Neural progenitor cell (in vitro differentiated cells): ENCODE data around the gene TNFSF13B. TPM values are rescaled to one million over a fixed set of nuclear protein-coding genes. Genes with fewer than 3 reads are reported as not detected.

Experiments used
- DNase-seq: peaks from one replicate; pipeline ENCODE4 v3.0.0-alpha.2; 2016; ENCODE audit warnings: low spot score
- H2AFZ ChIP-seq: fragments of 200-600 bp; sonication (generic); replicated peaks from 2 replicates; pipeline ENCODE4 v1.6.1; 2016; ENCODE audit warnings: antibody characterized with exemption
- H3F3A ChIP-seq: fragments of 200-600 bp; sonication (generic); 2 replicates; pipeline ENCODE4 v1.6.1; 2016; ENCODE audit warnings: antibody characterized with exemption, low read depth
- H3K27ac ChIP-seq: fragments of 200-600 bp; sonication (generic); 2 replicates; pipeline ENCODE4 v1.5.1; 2016; ENCODE audit warnings: mild to moderate bottlenecking
- H3K27me3 ChIP-seq: fragments of 200-600 bp; sonication (generic); 2 replicates; pipeline ENCODE4 v1.6.1; 2016; ENCODE audit warnings: mild to moderate bottlenecking, moderate library complexity
- H3K36me3 ChIP-seq: fragments of 200-600 bp; sonication (generic); 2 replicates; pipeline ENCODE4 v1.5.1; 2016
- H3K4me1 ChIP-seq: fragments of 200-600 bp; sonication (generic); 2 replicates; pipeline ENCODE4 v1.6.1; 2016; ENCODE audit warnings: mixed run types
- H3K4me2 ChIP-seq: fragments of 200-600 bp; sonication (generic); 2 replicates; pipeline ENCODE4 v1.6.1; 2016
- H3K4me3 ChIP-seq: fragments of 200-600 bp; sonication (generic); 2 replicates; pipeline ENCODE4 v1.5.1; 2016
- H3K79me2 ChIP-seq: fragments of 200-600 bp; sonication (generic); 2 replicates; pipeline ENCODE4 v1.6.1; 2016; ENCODE audit warnings: low read depth
- H3K9ac ChIP-seq: fragments of 200-600 bp; sonication (generic); 2 replicates; pipeline ENCODE4 v1.6.1; 2016
- H3K9me3 ChIP-seq: fragments of 200-600 bp; sonication (generic); 2 replicates; pipeline ENCODE4 v1.5.1; 2016; ENCODE audit warnings: low read depth
- H4K20me1 ChIP-seq: fragments of 200-600 bp; sonication (generic); 2 replicates; pipeline ENCODE4 v1.6.1; 2016; ENCODE audit warnings: low read depth
- H3K27ac Mint-ChIP-seq: 3 replicates; pipeline ENCODE4 v1.8.0; 2021; ENCODE audit warnings: mixed read lengths
- H3K27me3 Mint-ChIP-seq: 2 replicates; pipeline ENCODE4 v1.8.0; 2022; ENCODE audit warnings: low read depth, mild to moderate bottlenecking, inconsistent platforms, moderate library complexity, mixed read lengths; ENCODE audit not compliant: insufficient read depth
- H3K36me3 Mint-ChIP-seq: 3 replicates; pipeline ENCODE4 v1.8.0; 2021; ENCODE audit warnings: mixed read lengths
- H3K4me1 Mint-ChIP-seq: 3 replicates; pipeline ENCODE4 v1.8.0; 2021; ENCODE audit warnings: mixed read lengths
- H3K4me3 Mint-ChIP-seq: 3 replicates; pipeline ENCODE4 v1.8.0; 2021; ENCODE audit warnings: mild to moderate bottlenecking, moderate library complexity, mixed read lengths
- H3K9me3 Mint-ChIP-seq: 3 replicates; pipeline ENCODE4 v1.8.0; 2020; ENCODE audit warnings: mixed read lengths
- EZH2 ChIP-seq: fragments of 200-600 bp; sonication (generic); IDR thresholded peaks from 2 replicates; pipeline ENCODE4 v1.6.1; 2017; ENCODE audit warnings: antibody characterized with exemption, mild to moderate bottlenecking, moderate library complexity
- EZH2phosphoT487 ChIP-seq: fragments of 200-600 bp; sonication (generic); IDR thresholded peaks from 2 replicates; pipeline ENCODE4 v1.6.1; 2017; ENCODE audit warnings: antibody characterized with exemption
- total RNA-seq: library from RNA; depleted of rRNA; stranded (reverse); fragments of >200 nt; gene quantifications from 2 replicates; pipeline ENCODE4 v1.2.3, GENCODE V29; 2015; ENCODE audit warnings: low replicate concordance
- TF ChIP-seq, protein P1 (sequence below): fragments of 200-600 bp; sonication (generic); IDR thresholded peaks from 2 replicates; pipeline ENCODE4 v1.5.1; 2017; ENCODE audit warnings: antibody characterized with exemption, mild to moderate bottlenecking

TNFSF13B gene
- total RNA-seq, 1 donor from 2014 or later, result 0.45 TPM

DNA sequence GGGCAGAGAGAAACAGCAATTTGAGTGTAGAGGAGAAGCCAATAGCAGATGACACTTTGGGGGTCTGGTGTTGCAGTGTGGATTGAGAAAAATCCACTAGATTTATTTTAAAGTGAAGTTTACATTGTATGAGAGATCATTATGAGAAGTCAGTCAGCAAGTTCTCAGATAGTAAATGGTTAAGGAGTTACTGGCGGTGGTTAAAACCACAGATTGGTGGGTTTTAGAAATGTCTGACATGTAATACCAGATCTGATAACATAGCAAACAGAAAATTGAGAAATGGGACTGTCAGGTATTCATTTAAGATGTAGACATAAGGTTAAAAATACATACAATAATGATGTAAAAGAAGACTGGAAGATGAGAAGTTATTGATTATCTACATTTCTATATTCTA is 44.1 kb upstream of the TNFSF13B start:
- no peak overlapping the region for H3K4me2 ChIP-seq
- H3F3A ChIP-seq, result no peaks in the 10 kb centered on the region
- H3K27me3 ChIP-seq, result no peaks in the 10 kb centered on the region

DNA sequence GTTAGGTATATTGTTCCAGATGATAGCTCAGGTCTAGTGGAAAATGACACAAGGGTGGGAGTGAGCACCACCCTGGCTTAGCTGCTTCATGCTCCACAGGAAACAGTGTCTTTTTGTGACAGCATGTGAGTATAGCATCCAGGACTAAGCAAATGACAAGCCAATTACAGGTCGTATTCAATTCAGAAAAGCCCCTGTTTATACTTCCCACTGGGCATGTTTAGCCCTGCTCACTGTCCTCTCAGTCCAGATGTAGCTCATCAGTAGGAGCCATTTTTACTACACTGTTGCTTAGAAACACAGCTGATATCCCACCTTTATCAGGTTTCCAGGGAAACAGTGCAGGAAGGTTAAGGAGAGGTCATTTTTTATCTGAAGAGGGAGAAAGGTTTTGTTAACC is 43.3 kb upstream of the TNFSF13B start:
- H3F3A ChIP-seq, result no peaks in the 10 kb centered on the region
- no peaks in the 10 kb centered on the region for H3K4me1 ChIP-seq
- Mint-ChIP-seq H3K27me3 (no peaks in the 10 kb centered on the region), H3K27ac (no peak overlapping the region), H3K4me3 (no peak overlapping the region), H3K36me3 (peaks cover 9% of the 10 kb centered on the region), H3K9me3 (no peaks in the 10 kb centered on the region), H3K4me1 (peaks cover 13% of the 10 kb centered on the region)
- no peak overlapping the region for H3K9ac ChIP-seq
- H3K4me3 ChIP-seq, result no peak overlapping the region
- no peaks in the 10 kb centered on the region for H3K36me3 ChIP-seq
- H2AFZ ChIP-seq, result no peak overlapping the region
- DNase-seq, result no peak
- TF ChIP-seq EZH2 (no peak), EZH2phosphoT487 (no peak)
- TF ChIP-seq, protein P1, sequence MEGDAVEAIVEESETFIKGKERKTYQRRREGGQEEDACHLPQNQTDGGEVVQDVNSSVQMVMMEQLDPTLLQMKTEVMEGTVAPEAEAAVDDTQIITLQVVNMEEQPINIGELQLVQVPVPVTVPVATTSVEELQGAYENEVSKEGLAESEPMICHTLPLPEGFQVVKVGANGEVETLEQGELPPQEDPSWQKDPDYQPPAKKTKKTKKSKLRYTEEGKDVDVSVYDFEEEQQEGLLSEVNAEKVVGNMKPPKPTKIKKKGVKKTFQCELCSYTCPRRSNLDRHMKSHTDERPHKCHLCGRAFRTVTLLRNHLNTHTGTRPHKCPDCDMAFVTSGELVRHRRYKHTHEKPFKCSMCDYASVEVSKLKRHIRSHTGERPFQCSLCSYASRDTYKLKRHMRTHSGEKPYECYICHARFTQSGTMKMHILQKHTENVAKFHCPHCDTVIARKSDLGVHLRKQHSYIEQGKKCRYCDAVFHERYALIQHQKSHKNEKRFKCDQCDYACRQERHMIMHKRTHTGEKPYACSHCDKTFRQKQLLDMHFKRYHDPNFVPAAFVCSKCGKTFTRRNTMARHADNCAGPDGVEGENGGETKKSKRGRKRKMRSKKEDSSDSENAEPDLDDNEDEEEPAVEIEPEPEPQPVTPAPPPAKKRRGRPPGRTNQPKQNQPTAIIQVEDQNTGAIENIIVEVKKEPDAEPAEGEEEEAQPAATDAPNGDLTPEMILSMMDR, result no peak
- no peaks in the 10 kb centered on the region for H3K27me3 ChIP-seq
- H4K20me1 ChIP-seq, result peaks cover 42% of the 10 kb centered on the region
- H3K4me2 ChIP-seq, result no peak overlapping the region
- H3K27ac ChIP-seq, result no peak overlapping the region
- H3K79me2 ChIP-seq, result peaks cover 63% of the 10 kb centered on the region
- H3K9me3 ChIP-seq, result no peaks in the 10 kb centered on the region

More for the DNA sequence above, 44.1 kb upstream of the TNFSF13B start:
- peaks cover 13% of the 10 kb centered on the region for H3K4me1 Mint-ChIP-seq
- TF ChIP-seq, protein P1, result no peak
- TF ChIP-seq EZH2phosphoT487 (no peak), EZH2 (no peak)
- Histone ChIP-seq H3K79me2 (peaks cover 71% of the 10 kb centered on the region), H3K4me1 (no peaks in the 10 kb centered on the region), H3K36me3 (no peaks in the 10 kb centered on the region), H3K4me3 (no peak overlapping the region), H3K9ac (no peak overlapping the region), H3K9me3 (no peaks in the 10 kb centered on the region), H2AFZ (no peak overlapping the region), H4K20me1 (peaks cover 47% of the 10 kb centered on the region), H3K27ac (no peak overlapping the region)
- H3K4me3 Mint-ChIP-seq, result no peak overlapping the region
- no peak for DNase-seq
- peaks cover 9% of the 10 kb centered on the region for H3K36me3 Mint-ChIP-seq
- H3K9me3 Mint-ChIP-seq, result no peaks in the 10 kb centered on the region
- H3K27ac Mint-ChIP-seq, result no peak overlapping the region
- no peaks in the 10 kb centered on the region for H3K27me3 Mint-ChIP-seq

DNA sequence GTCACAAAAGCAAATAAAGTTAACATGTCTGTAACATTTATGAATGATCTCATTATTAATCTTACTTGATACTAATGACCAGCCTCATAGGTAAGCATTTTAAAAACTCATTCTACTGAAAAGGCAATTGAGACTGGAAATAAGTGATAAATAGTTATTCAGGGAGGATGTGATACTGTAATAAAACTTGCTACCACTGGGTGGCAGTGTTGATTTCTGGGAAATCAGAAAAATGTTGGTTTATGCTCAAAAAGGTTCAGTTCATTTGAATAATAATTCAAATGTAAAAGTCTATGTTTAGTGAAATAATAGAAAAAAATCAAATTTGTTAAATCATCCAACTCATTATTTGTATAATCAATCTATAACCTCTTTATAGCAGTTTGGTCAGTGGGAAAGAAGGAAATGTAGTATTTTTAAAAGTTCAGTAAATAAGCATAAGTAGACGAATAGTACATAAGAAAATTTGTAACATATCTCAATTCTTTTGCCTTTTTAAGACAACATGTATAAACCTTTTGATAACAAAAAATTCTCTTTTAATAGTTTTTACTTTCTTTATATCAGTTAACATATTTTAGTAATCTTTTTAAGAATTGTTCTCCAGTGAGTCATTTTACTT is 41.8 kb upstream of the TNFSF13B start:
- peaks cover 39% of the 10 kb centered on the region for H4K20me1 ChIP-seq
- no peaks in the 10 kb centered on the region for H3F3A ChIP-seq
- no peak overlapping the region for H2AFZ ChIP-seq
- TF ChIP-seq, protein P1, result peak; percentile 92
- no peak for TF ChIP-seq EZH2
- H3K27ac ChIP-seq, result no peak overlapping the region
- H3K4me3 Mint-ChIP-seq, result no peak overlapping the region
- peaks cover 13% of the 10 kb centered on the region for H3K4me1 Mint-ChIP-seq
- H3K79me2 ChIP-seq, result peaks cover 55% of the 10 kb centered on the region
- peak; percentile 41 for DNase-seq
- no peaks in the 10 kb centered on the region for H3K4me1 ChIP-seq
- H3K9me3 Mint-ChIP-seq, result no peaks in the 10 kb centered on the region
- no peak overlapping the region for H3K27ac Mint-ChIP-seq
- H3K9me3 ChIP-seq, result no peaks in the 10 kb centered on the region
- H3K36me3 Mint-ChIP-seq, result peaks cover 9% of the 10 kb centered on the region
- H3K4me3 ChIP-seq, result no peak overlapping the region
- no peak overlapping the region for H3K4me2 ChIP-seq
- no peaks in the 10 kb centered on the region for H3K36me3 ChIP-seq
- H3K27me3 Mint-ChIP-seq, result no peaks in the 10 kb centered on the region
- H3K27me3 ChIP-seq, result no peaks in the 10 kb centered on the region
- no peak overlapping the region for H3K9ac ChIP-seq
